Caco-2 (cell line): Measurements from ENCODE around the gene P2RX6. TPM values are rescaled to one million over a fixed set of nuclear protein-coding genes. Genes with fewer than 3 reads are reported as not detected.
"Not testable (repeated sequence)": the region's sequence is repeated elsewhere in the genome, so short reads cannot be mapped to it uniquely, and the experiment has no call there.

ENCODE experiments used
- BruUV-seq: library from RNA; stranded (reverse); fragments of 400-500 nt; replicated peaks from 2 replicates; lab custom pipeline; 2021; lab: Mats Ljungman, UMichigan
- CTCF ChIA-PET: fragments of 300-600 bp; sonication (Branson Sonifier 250); formaldehyde crosslinking; loops from one replicate; lab custom pipeline; 2022; ENCODE audit warnings: antibody characterized with exemption; lab: Charles Lee
- POLR2A ChIA-PET: fragments of 300-600 bp; sonication (Branson Sonifier 250); formaldehyde crosslinking; loops from one replicate; lab custom pipeline; 2022; ENCODE audit warnings: antibody characterized with exemption; lab: Charles Lee
- DNase-seq, 2 experiments: peaks; one replicate each; pipeline versions ENCODE4 v3.0.0 to v3.0.0-alpha.2; 2020 to 2022
- H3K27me3 ChIP-seq: replicated peaks from 2 replicates; pipeline ENCODE4 v1.6.0; 2011; ENCODE audit warnings: low read length; ENCODE audit not compliant: control insufficient read depth, insufficient read depth
- H3K36me3 ChIP-seq: 2 replicates; pipeline ENCODE4 v1.5.1; 2011; ENCODE audit warnings: low read length; ENCODE audit not compliant: control insufficient read depth, insufficient read depth
- H3K4me1 ChIP-seq: fragments of 250-450 bp; sonication (Bioruptor Pico); 2 replicates; pipeline ENCODE4 v1.5.1; 2020; ENCODE audit warnings: mild to moderate bottlenecking
- H3K4me3 ChIP-seq: 2 replicates; pipeline ENCODE4 v1.5.1; 2011; ENCODE audit warnings: low read depth, mild to moderate bottlenecking, control low read depth, low read length
- H3K9me3 ChIP-seq: fragments of 250-450 bp; sonication (Bioruptor Pico); 2 replicates; pipeline ENCODE4 v1.5.1; 2020; ENCODE audit warnings: mild to moderate bottlenecking, moderate library complexity
- H3K27ac Mint-ChIP-seq: one replicate; pipeline ENCODE4 v1.8.0; 2022; ENCODE audit warnings: mixed read lengths; ENCODE audit not compliant: unreplicated experiment
- H3K27me3 Mint-ChIP-seq: one replicate; pipeline ENCODE4 v1.8.0; 2022; ENCODE audit warnings: mixed read lengths; ENCODE audit not compliant: insufficient read depth, unreplicated experiment
- H3K36me3 Mint-ChIP-seq: one replicate; pipeline ENCODE4 v1.8.0; 2022; ENCODE audit warnings: mild to moderate bottlenecking, mixed read lengths; ENCODE audit not compliant: insufficient read depth, unreplicated experiment
- H3K4me1 Mint-ChIP-seq: one replicate; pipeline ENCODE4 v1.8.0; 2022; ENCODE audit warnings: low read depth, mixed read lengths; ENCODE audit not compliant: unreplicated experiment
- H3K4me3 Mint-ChIP-seq: one replicate; pipeline ENCODE4 v1.8.0; 2022; ENCODE audit warnings: mild to moderate bottlenecking, moderate library complexity, mixed read lengths; ENCODE audit not compliant: unreplicated experiment
- H3K9me3 Mint-ChIP-seq: one replicate; pipeline ENCODE4 v1.8.0; 2022; ENCODE audit warnings: mixed read lengths; ENCODE audit not compliant: unreplicated experiment
- intact Hi-C: fragments of 100-400 bp; cut with micrococcal nuclease; formaldehyde crosslinking; loops from one replicate; pipeline ENCODE4 v1.10.0; 2022; ENCODE audit not compliant: unreplicated experiment
- total RNA-seq: library from RNA; stranded (reverse); gene quantifications from 2 replicates; pipeline ENCODE4 v1.2.3, GENCODE V29; 2022
- TF ChIP-seq, protein P1 (sequence below), 2 experiments: fragments of 200-600 bp in 1 of 2; IDR thresholded peaks; 1 replicate in 1 of 2; 2 replicates in 1 of 2; pipeline versions ENCODE4 v1.5.1 to v1.8.0; 2011 to 2022; ENCODE audit warnings: antibody characterized with exemption in 1 of 2, control low read depth in 1 of 2, inconsistent platforms in 1 of 2, low read depth in 1 of 2, low read length in 1 of 2, mild to moderate bottlenecking in 1 of 2, moderate library complexity in 1 of 2; ENCODE audit not compliant: insufficient read depth in 1 of 2, severe bottlenecking in 1 of 2, unreplicated experiment in 1 of 2

The P2RX6 gene
- total RNA-seq, 1 experiment from 2014 or later, result 0.11 TPM

DNA sequence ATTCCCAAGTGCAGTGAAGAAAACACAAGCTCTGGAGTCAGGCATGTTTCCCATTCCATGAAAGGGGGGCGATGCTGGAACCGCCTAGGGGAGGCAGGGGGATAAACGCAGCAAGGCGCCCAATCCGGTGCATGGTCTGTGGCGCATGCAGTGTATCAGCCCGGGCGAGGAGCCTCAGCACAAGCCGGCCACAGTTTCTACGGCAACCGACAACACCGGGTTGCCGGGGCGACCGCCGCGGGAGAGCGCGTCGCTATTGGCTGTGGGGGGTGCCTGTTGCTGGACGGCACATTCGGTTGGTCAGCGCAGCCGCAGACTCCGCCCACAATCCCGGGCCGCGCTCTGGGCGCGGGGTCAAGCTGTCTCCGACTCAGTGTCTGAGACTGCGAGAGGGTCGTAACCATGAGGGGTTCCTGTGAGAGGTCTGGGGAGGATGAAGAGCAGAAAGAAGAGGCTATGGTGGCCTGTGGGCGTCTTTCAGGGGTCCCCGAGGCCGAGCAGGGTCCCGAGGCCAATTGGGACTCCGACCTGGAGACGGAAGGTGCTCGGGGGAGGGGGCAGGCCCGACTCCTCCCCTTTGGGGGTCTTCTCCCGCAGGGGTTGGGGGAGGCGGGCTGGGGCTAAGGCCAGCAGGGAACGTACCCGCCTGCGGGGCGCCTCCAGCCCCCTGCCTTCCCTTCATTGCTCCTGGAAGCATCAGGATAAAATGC lies 30.8 kb downstream of the P2RX6 start, which contains the start of gene LRRC74B:
Gene LRRC74B, plus strand, starts transcription at position 362 of the 710 bp plus-strand sequence. Its CDS starts 41 bp downstream, at position 403.
- H3K4me3 Mint-ChIP-seq, result peak within 1 kb of the TSS; percentile 95
- peaks cover 22% of the 10 kb centered on the region for H3K4me1 Mint-ChIP-seq
- Histone ChIP-seq H3K9me3 (no peaks in the 10 kb centered on the region), H3K4me1 (peaks cover 7% of the 10 kb centered on the region; the same call in 1 of the 2 replicates), H3K27me3 (no peaks in the 10 kb centered on the region), H3K4me3 (peak within 1 kb of the TSS; percentile 35), H3K36me3 (no peaks in the 10 kb centered on the region)
- CTCF ChIA-PET, result no interaction called here
- H3K36me3 Mint-ChIP-seq, result peaks cover 11% of the 10 kb centered on the region
- H3K9me3 Mint-ChIP-seq, result no peaks in the 10 kb centered on the region
- DNase-seq, result peak; percentile 90 to 95
- POLR2A ChIA-PET, result no interaction called here
- intact Hi-C loops, result no loop called here
- no peaks in the 10 kb centered on the region for H3K27me3 Mint-ChIP-seq
- peak within 1 kb of the TSS; percentile 98 for H3K27ac Mint-ChIP-seq
- BruUV-seq, result no TSS peak
- TF ChIP-seq, protein P1, sequence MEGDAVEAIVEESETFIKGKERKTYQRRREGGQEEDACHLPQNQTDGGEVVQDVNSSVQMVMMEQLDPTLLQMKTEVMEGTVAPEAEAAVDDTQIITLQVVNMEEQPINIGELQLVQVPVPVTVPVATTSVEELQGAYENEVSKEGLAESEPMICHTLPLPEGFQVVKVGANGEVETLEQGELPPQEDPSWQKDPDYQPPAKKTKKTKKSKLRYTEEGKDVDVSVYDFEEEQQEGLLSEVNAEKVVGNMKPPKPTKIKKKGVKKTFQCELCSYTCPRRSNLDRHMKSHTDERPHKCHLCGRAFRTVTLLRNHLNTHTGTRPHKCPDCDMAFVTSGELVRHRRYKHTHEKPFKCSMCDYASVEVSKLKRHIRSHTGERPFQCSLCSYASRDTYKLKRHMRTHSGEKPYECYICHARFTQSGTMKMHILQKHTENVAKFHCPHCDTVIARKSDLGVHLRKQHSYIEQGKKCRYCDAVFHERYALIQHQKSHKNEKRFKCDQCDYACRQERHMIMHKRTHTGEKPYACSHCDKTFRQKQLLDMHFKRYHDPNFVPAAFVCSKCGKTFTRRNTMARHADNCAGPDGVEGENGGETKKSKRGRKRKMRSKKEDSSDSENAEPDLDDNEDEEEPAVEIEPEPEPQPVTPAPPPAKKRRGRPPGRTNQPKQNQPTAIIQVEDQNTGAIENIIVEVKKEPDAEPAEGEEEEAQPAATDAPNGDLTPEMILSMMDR (IDR thresholded peaks at IDR 0.05; ENCODE audit: insufficient read depth in 1 of 2, low read depth in 1 of 2, low read length in 1 of 2, severe bottlenecking in 1 of 2, unreplicated experiment in 1 of 2), result no peak

DNA sequence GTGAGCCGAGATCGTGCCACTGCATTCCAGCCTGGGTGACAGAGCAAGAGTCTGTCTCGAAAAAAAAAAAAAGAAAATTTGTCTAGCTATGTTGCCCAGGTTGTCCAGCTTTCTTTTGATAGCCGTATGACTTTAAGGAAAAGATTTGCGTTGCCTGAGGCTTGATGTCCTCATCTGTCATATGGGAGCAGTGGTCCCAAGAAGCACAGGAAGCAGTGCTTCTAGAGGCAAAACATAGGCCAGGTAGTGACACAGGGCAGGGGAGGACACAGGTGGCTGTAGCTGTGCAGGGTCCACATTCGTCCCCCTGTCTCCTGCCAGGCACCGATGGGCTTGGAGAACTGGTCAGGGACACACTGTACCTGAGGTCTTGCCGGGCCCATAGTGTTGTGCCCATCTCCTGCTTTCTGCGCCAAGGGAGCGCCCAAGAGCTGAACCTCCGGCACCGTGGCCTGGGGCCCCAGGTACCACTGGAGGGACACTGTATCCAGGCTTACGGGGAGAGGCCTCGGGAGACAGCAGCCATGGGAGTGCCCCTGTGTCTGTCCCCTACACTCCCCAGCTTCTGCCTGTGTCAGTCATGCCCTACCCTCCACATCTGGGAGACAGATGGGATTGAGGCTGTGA lies 32.2 kb downstream of the P2RX6 start:
- Histone ChIP-seq H3K4me1 (peaks cover 7% of the 10 kb centered on the region; the same call in 1 of the 2 replicates), H3K36me3 (no peaks in the 10 kb centered on the region), H3K9me3 (no peaks in the 10 kb centered on the region), H3K27me3 (no peaks in the 10 kb centered on the region), H3K4me3 (no peak overlapping the region)
- intact Hi-C loops, result no loop called here
- BruUV-seq, result no TSS peak
- Mint-ChIP-seq H3K36me3 (peaks cover 11% of the 10 kb centered on the region), H3K27ac (no peak overlapping the region), H3K4me1 (peaks cover 22% of the 10 kb centered on the region), H3K4me3 (no peak overlapping the region), H3K27me3 (no peaks in the 10 kb centered on the region), H3K9me3 (no peaks in the 10 kb centered on the region)
- POLR2A ChIA-PET, result no interaction called here
- CTCF ChIA-PET, result no interaction called here
- TF ChIP-seq, protein P1 (IDR thresholded peaks at IDR 0.05; ENCODE audit: insufficient read depth in 1 of 2, low read depth in 1 of 2, low read length in 1 of 2, severe bottlenecking in 1 of 2, unreplicated experiment in 1 of 2), result no peak
- no peak for DNase-seq

DNA sequence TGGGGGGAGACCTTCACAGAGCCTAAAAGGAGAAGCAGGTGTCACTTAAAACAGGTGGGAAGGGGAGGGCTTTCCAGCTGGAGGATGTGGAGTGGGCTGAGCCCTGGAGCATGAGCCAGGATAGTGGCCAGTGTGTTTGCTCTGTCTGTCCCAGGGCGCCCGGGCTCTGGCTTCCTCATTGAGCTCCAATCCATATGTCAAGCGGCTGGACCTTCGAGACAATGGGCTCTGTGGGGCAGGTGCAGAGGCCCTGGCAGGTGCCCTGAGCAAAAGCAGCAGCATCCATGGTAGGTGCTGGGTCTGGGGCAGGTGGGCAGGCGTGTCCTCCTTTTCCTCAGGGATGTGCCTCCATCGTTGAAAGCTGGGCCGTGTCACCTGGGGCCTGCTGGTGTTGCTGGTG lies 32.8 kb downstream of the P2RX6 start:
- Histone ChIP-seq H3K4me3 (no peak overlapping the region), H3K4me1 (peaks cover 7% of the 10 kb centered on the region; the same call in 1 of the 2 replicates), H3K36me3 (no peaks in the 10 kb centered on the region), H3K9me3 (no peaks in the 10 kb centered on the region), H3K27me3 (no peaks in the 10 kb centered on the region)
- TF ChIP-seq, protein P1 (IDR thresholded peaks at IDR 0.05; ENCODE audit: insufficient read depth in 1 of 2, low read depth in 1 of 2, low read length in 1 of 2, severe bottlenecking in 1 of 2, unreplicated experiment in 1 of 2), result no peak
- no TSS peak for BruUV-seq
- DNase-seq, result no peak
- H3K27me3 Mint-ChIP-seq, result no peaks in the 10 kb centered on the region
- ChIA-PET CTCF (no interaction called here), POLR2A (no interaction called here)
- H3K4me3 Mint-ChIP-seq, result no peak overlapping the region
- intact Hi-C loops, result no loop called here
- peaks cover 11% of the 10 kb centered on the region for H3K36me3 Mint-ChIP-seq
- H3K27ac Mint-ChIP-seq, result no peak overlapping the region
- H3K4me1 Mint-ChIP-seq, result peaks cover 22% of the 10 kb centered on the region
- H3K9me3 Mint-ChIP-seq, result no peaks in the 10 kb centered on the region

DNA sequence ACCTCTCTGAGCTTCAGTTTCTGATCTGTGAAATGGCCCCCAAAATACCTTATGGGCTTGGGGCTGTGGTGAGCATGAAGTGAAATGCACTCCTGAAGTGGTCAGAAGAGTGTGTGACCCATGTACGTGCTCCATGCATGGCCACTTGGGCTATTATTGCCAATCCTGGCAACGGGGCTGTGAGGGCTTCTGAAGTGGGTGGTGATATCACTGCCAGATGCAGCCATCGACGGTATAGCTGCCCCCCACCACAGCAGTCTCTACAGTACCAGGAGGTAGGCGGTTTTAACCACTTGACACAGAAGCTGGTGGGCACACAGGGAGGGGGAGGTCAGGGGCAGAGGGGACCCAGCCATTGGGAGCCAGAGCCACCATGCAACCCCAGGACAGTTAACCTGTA lies 33.5 kb downstream of the P2RX6 start:
- H3K36me3 Mint-ChIP-seq, result peaks cover 11% of the 10 kb centered on the region
- intact Hi-C loops, CTCF ChIA-PET, H3K27me3 Mint-ChIP-seq, H3K9me3 Mint-ChIP-seq, POLR2A ChIA-PET, BruUV-seq, H3K4me3 ChIP-seq, H3K27ac Mint-ChIP-seq, H3K4me1 ChIP-seq, H3K36me3 ChIP-seq, H3K27me3 ChIP-seq, H3K4me3 Mint-ChIP-seq, DNase-seq, H3K9me3 ChIP-seq: not testable (repeated sequence)
- peaks cover 17% of the 10 kb centered on the region for H3K4me1 Mint-ChIP-seq
